DMS153 (cell line): ENCODE measurements around the gene CCDC60.

Experiments
- DNase-seq: peaks from one replicate; lab custom pipeline; 2025; lab: John Stamatoyannopoulos, UW

The CCDC60 gene

DNA sequence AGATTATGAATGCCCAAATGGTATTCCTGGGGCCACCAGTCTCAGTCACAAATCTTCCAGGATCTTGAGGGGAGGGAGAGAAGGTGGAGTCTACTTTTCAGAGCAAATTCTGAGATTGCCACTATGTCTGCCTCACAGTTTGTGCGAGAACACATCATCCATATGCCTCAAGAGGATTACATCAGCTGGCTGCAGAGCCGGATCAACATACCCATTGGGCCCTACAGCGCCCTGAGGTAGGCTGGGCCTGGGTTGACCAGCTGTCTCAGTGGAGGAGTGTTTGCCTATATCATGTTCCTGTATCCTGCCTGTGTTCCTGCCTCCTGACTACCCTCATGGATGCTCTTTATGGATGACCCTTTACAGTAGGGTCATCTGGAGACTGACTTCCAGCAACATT, 205.9 kb downstream of the CCDC60 start:
- DNase-seq = no peak

DNA sequence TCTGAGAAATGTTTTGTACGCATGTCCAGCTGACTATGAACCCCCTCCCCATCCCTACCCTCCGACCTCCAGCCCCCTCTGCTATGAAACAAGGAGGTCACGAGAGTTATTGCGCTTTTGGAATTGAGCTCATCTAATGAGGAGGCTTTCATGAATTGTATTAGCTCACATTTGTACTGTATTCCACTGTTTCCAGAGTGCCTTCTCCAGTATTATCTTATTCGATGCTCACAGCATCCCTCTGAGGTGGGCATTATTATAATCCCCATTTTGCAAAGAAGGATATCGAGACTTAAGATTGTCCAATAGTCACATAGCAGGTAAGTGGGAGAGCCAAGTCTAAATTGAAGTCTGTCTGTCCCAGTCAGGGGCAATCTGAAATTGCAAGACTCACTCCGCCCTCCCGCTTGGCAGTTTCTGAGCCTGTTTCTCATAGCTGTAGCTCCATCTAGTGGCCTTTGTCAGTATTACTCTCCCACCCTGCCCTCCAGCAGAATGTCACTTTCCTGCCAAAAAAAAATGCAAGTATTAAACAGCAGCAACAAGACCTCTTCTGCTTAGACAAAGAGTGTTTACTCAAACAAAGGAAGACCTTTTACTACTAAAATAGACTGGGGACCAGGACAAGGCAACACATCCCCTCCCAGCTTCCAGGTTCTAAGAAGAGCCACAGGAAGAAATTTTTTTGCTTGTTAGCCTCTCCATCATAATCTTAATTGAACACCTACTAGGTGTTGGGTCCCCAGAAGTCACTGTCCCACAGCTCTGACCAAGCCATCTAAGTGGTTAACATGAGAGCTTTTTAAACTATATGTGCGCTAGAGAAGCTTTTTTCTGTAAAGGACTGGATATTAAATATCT, 210.5 kb downstream of the CCDC60 start:
- DNase-seq = peak; percentile 42

DNA sequence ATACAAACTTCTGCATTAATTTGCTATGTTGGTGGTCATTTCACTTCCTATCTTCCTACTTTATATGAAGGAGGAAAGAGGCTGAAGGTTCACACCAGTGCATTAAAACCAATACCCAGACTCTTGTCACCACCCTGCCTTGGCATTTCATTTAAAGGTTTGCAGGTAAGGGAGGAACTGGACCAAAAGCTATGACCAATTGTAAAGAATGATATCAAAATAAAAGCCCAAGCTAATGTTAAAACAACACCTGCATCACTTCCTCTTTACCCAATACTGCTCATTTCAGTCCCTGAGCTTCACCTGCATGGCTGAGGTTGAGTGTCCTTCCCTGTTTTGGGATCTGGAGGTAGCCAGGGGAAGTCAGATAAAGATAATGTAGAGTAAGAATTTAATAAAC, 211.8 kb downstream of the CCDC60 start:
- DNase-seq = no peak

DNA sequence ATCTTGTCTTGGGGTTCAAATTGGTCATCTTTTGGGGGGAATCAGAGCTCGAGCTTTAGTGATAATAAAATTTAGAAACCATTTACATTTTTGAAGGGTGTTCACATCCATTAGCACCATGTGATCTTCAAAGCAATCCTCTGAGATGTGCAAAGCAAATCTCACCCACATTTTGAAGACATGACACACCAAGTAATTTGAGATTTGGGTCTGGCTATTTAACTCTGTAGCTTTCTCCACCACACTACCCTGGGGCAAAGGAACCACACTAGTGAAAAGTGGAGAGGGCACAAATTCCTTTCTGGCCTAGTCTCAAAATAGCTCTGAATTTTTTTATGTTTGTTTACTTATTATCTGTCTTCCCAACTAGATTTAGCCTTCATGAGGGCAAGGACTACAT, 212.5 kb downstream of the CCDC60 start:
- DNase-seq = no peak

DNA sequence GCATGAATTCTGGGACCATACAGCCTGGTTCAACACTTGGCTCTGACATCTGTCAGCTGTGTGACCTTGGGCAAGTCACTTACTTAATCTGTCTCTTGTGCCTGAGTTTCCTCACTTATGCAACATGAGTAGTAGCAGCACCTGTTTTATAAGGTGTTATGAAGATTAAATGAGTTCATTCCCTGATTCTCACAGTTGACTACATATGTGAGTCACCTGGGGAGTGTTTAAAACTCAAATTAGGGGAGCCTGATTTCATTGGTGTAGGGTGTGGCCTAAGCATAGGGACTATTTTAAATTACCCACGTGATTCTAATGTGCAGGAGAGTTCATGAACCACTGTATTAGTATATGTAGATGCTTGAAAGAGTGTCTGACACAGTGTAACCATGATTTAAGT, 222.3 kb downstream of the CCDC60 start:
- DNase-seq = no peak

DNA sequence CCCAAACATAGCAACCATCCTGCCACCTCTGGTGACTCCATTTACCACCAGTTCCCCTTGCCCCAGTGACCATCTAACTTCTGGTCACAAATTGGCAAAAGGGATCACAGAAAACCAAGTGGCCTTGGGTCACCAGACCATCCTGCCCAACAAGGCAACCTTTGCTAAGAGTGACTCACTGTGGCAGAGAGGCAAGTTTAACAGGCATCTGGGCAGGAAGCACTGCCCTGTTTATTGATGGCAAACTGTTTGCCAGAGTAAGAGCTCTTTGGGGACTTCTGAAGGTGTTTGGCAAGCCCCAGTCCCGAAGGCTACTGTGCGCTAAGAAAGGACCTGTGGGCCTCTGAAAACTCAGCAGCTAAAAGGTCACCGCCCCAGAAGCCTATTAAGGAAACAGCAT, 230.9 kb downstream of the CCDC60 start:
- DNase-seq = no peak

DNA sequence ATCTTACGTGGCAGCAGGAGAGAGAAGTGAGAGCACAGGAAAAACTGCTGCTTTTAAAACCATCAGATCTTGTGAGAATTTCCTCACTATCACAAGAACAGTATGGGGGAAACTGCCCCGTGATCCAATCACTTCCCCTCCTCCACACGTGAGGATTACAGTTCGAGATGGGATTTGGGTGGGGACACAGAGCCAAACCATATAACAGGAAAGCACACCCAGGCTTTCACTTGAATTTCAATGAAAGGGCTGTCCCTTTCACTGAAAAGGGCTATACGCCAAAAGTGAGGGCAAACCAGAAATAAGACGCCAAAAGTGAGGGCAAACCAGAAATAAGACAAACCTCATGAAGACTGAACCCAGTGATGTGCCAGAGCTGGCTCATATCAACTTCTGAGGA, 236.2 kb downstream of the CCDC60 start:
- DNase-seq = no peak

DNA sequence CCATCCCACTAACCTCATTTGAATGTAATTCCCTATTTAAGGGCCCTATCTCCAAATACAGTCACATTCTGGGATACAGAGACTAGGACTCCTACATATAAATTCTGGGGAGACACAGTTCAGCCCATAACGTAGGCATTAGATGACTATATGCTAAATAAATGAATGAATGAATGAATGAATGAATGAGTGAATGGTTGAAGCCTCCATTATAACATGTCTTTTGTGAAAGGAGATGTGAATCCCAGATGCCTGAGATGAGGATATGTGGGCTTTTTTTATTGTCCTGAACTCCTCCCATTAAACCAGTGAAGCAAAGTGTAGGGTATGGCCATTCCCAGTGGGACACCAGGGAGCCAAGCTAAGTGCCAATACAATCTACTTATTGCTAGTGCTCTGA, 238.6 kb downstream of the CCDC60 start:
- no peak for DNase-seq

DNA sequence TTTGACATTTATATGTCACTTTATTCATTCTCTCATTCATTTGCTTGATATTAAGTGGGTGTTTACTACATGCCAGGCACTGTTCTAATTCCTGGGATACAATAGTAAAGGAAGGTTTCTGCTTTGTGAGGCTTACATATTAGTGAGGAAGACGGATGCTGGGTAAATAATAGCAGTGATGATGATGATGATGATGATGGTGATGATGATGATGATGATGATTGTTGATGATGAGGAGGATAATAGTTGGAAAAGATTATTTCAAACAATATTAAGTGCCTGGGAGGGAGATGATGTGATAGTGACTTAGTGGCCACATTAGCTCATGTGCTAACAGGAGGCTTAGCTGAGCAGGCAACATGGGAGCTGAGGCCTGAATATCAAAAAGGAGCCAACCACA, 239.7 kb downstream of the CCDC60 start:
- no peak for DNase-seq

DNA sequence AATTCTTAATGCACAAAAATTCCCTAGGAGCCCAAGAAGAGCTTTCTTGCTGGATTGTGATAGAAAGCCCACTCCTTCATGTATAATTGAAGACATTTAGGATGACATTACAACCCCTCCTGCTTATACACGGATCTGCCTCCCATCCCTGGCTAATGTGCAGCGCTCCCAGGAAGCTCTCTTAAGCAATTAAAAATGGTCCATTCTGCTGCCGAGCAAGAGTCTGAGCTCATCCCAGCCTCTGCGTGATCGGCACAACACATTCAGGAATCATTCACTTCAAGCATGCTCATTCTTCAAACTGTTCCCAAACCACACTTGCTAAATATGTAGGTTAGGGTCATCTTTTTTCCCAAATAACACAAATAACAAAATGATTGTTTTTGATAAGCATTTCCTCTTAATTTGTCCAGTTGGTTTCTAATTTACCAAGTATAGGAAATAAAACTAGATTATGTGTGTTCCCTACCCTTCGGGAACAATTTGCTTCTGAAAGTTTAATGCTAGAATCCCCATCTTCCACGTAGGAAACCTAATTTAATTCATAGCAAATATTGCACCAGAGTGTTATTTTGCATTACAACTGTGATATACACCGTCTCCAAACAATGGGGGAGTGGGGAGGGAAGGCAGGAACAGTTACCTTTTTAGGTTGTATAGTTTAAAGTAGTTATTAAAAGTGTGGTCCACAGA, 241.7 kb downstream of the CCDC60 start:
- no peak for DNase-seq

DNA sequence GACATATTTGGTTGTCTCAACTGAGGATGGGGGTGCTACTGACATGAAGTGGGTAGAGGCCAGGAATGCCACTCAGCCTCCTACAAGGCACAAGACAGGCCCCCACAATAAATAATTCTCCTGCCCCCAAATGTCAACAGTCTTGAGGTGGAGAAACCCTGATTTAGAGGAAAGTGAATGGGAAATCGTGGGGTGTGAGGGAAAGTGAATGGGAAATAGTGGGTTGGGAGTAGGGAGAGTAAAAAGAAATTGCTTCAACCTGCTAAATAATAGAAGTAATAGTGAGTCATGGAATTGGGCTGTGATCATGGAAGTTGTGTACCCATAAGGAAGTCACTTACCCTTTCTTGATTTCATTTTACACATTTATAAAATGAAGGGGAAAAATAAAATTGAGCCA, 242.4 kb downstream of the CCDC60 start:
- no peak for DNase-seq

DNA sequence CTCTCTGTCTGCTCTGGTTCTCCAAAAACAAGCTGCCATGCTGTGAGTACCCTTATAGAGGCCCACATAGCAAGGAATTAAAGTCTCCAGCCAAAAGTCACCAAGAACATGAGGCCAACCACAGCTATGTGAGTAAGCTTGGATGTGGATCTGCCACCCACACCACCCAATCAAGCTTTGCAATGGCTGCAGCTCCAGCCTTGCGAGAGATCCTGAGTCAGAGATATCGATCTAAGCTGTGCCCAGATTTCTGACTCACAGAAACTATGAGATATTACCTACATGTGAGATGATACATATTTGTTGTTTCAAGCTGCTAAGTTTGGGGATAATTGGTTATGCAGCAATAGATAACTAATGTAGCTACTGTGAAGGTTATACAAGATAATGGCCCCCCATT, 243.6 kb downstream of the CCDC60 start:
- no peak for DNase-seq

DNA sequence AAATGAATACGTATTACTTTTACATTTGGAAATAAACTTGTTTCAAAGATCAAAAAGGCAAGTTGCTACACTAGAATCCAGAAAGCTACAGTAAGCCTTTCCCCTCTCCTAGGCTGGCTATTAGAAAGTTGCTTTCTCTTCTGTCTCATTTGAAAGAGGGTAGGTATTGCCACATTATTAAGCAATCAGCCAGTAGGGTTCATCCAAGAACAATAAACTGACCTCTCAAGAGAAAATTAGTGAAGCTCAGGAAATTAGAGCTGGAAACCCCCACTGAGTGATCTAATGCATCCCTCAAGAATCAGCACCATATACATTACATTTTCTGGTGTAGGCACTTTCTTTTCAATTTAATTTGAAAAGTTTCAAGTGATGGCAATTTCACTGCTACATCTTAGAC, 254.6 kb downstream of the CCDC60 start:
- no peak for DNase-seq

DNA sequence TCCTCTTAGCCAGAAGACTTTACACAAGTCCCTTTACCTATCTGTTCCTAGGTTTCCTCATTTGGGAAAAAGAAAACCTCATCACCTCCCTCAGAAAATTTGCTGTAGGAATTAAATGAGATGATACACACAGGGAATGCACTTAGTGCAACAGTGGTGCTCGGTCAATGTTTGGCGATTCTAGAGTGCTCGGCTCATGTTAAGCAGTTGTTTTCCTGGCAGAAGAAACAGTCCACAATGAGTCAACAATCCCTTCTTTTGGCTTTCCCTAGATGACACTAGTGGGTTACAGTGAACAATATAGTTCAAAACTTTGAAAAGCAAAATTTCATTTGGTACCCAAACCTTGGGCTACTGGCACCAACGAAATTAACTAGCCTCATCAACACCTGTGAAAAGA, 255.1 kb downstream of the CCDC60 start:
- DNase-seq = no peak
